AG08396 (cell line): ENCODE data around the gene ARHGAP24.

Experiments
- DNase-seq: peaks from one replicate; pipeline ENCODE4 v3.0.0; 2012; ENCODE audit warnings: low spot score, mixed read lengths

Gene ARHGAP24

GRCh38 chr4:85741381-85741780, 266.4 kb downstream of the ARHGAP24 start:
- no peak for DNase-seq

- DNase-seq, result no peak
These were observed 267.1 kb downstream of the ARHGAP24 start for GRCh38 chr4:85741921-85742591.

GRCh38 chr4:85744950-85745349, 270.0 kb downstream of the ARHGAP24 start:
- DNase-seq, result no peak

GRCh38 chr4:85745939-85746338, 271.0 kb downstream of the ARHGAP24 start:
- no peak for DNase-seq

GRCh38 chr4:85747882-85748491, 273.0 kb downstream of the ARHGAP24 start:
- peak; percentile 18 for DNase-seq

- no peak for DNase-seq
These were observed 273.7 kb downstream of the ARHGAP24 start for GRCh38 chr4:85748654-85749053.

- DNase-seq, result no peak
These were observed 276.9 kb downstream of the ARHGAP24 start for GRCh38 chr4:85751866-85752265.

- DNase-seq, result no peak
These were observed 280.3 kb downstream of the ARHGAP24 start for GRCh38 chr4:85755285-85755684.

- DNase-seq, result peak; percentile 20
These were observed 282.0 kb downstream of the ARHGAP24 start for GRCh38 chr4:85756938-85757337.

- DNase-seq, result no peak
These were observed 284.4 kb downstream of the ARHGAP24 start for GRCh38 chr4:85759388-85759787.

GRCh38 chr4:85760511-85760910, 285.6 kb downstream of the ARHGAP24 start:
- no peak for DNase-seq

GRCh38 chr4:85761803-85762528, 287.0 kb downstream of the ARHGAP24 start:
- DNase-seq, result no peak

- DNase-seq, result no peak
These were observed 287.6 kb downstream of the ARHGAP24 start for GRCh38 chr4:85762529-85762871.

GRCh38 chr4:85763202-85763601, 288.3 kb downstream of the ARHGAP24 start:
- no peak for DNase-seq

- no peak for DNase-seq
These were observed 292.7 kb downstream of the ARHGAP24 start for GRCh38 chr4:85767649-85768048.

GRCh38 chr4:85769009-85769408, 294.1 kb downstream of the ARHGAP24 start:
- DNase-seq, result no peak

- DNase-seq, result no peak
These were observed 297.5 kb downstream of the ARHGAP24 start for GRCh38 chr4:85772470-85772869.

- no peak for DNase-seq
These were observed 298.4 kb downstream of the ARHGAP24 start for GRCh38 chr4:85773372-85773771.

- no peak for DNase-seq
These were observed 299.1 kb downstream of the ARHGAP24 start for GRCh38 chr4:85774000-85774399.

- DNase-seq, result no peak
These were observed 299.5 kb downstream of the ARHGAP24 start for GRCh38 chr4:85774489-85774888.

- no peak for DNase-seq
These were observed 301.1 kb downstream of the ARHGAP24 start for GRCh38 chr4:85776096-85776495.

- DNase-seq, result no peak
These were observed 301.6 kb downstream of the ARHGAP24 start for GRCh38 chr4:85776579-85776978.

- no peak for DNase-seq
These were observed 303.1 kb downstream of the ARHGAP24 start for GRCh38 chr4:85777908-85778631.
